C1 segment of cervical spinal cord (tissue), 14 donors: ENCODE measurements around the gene GRM7.
A peak's percentile ranks its signal among the peaks of the same experiment; 100 is the strongest.

Source experiments
- DNase-seq, 14 donors: peaks; one replicate each; lab custom pipeline; 2025; lab: John Stamatoyannopoulos, UW

The GRM7 gene

GRCh38 chr3:7241584-7242302 is 380.8 kb downstream of the GRM7 start:
- DNase-seq, result no peak

GRCh38 chr3:7242303-7242635 is 381.4 kb downstream of the GRM7 start:
- DNase-seq, result no peak

DNA sequence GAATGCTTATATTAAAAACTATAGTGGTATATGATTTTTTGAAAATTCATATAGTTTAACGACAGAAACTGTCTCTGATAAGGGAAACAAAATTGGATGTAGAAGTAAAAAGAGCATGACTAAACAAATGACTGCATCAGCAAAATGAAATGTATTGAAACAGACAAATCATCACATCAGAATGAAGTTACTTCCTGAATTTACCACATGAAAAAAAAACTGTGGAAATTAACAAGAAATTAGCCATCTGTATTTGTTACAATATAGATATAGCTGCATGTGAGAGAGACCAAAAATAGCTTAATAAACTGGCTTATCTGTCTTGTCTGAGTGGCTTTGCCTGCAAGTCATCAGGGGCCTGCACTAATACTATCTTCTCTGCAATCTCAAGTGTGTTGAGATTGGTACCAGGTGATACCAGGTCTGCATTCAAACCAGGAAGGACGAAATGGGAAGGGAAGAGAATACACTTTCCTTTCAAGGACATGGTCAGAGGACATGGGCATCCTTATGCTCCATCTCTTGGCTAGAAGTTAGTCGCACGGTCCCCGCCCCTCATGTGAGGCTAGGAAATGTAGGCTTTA is 388.7 kb downstream of the GRM7 start:
- DNase-seq, result no peak

DNA sequence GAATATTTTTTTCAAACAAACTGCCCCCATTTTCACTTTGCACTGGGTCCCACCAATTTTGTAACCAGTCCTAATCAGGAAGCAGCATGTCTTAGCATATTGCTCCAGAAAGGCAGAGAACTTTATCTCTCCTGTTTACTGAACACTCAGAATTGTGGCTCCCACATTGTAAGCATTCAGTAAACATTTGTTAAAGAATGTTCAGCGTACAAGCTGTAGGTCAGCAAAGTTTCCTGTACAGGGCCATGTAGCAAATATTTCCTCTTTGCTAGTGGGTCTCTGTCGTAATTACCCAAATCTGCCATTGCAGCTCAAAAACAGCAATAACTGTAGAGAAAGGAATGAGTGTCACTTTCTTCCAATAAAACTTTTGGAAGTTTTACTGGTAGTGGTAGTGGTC is 393.3 kb downstream of the GRM7 start:
- DNase-seq, result no peak

- DNase-seq, result no peak
These were observed 400.1 kb downstream of the GRM7 start for GRCh38 chr3:7260975-7261374.

DNA sequence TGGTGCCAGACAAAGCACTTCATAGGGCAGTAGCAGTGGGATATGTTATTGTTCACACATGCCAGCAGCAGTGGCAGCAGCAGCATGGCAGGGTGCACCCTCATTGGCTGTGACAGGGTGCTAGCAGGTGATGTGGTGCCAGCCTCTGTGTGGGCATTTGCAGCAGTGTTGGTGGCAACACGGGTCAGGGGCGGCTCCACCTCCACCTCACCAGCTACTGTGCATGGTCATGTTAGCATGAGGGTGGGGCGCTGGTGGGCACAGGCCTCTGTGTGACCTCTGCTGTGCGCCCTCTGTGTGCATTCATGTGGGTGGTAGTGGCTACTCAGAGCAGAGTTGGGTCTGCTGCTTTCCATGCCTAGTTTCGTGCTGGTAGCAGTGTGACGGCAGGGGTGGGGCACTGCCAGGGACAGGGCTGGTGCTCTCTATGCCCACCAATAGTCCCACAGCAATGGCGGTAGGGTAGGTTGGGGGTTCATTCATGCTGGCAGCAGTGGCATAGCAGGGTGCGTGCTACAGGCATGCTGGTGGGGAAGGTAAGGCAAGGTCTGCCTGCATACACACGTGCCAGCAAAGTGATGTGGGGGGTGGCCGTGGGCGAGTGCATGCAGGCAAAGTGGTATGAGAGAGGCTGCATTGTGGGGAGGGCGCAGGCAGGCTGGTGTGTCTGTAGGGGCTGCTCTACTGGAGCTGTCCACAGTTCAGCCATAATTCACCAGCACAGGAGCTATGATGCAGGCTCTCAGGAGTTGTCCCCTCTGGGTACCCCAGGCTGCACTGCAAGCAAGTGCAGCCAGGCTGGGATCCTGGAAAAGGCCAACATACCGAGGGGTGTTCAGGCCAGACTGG is 402.7 kb downstream of the GRM7 start:
- DNase-seq, result no peak

DNA sequence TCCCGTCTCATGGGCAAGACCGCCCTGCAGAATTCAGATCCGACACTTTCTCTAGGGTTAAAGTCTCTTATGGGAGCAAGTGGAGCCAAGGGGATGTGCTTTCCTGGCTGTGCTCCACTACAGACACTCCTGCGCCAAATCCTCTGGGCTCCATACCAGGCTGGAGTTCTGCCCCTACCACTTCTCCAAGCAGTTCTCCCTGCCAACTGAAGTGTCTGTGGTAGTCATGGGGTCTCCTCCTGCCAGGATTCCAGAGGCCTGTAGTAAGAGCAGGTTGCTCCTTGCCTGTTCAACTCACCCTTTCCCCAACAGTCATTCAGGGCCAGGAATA is 403.2 kb downstream of the GRM7 start:
- peak in 4 of 14 donors; percentile 3 to 17 (median 14) for DNase-seq

DNA sequence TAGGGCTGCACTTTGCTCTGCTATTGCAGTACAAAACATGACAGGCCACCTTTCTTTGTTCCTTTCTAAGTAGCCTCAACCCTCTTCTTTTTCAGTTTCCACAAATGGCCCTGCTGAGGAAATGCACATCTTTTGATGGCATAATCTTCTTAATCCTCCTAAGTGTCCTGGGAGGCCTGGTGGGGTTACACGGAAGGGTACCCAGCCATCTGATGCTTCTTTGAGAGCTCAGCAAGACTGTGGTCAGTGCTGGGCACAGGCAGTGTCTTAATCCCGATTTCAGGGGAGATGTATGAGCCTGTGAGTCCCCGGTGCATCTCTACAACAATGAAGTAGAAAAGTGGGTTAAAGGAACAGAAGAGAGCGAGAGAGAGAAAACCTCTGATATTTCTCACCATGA is 404.8 kb downstream of the GRM7 start:
- DNase-seq, result no peak

DNA sequence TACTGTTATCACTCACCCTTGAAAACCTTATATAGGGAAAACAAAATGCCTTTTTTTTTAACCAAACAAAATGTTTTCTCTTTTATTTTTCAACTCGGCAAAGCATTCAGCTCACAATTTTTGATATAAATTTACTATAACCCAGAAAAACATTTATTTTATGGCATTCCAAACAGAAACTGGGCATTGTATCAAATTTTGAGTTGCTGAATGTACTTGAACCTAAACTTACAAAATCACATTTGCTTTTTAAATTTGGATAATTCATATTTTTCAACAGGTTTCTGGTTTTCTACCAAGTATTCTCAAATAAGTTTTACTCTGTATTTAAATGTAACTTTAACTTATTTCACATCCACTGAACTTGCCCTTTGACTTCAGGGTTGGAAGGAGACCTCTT is 405.6 kb downstream of the GRM7 start:
- no peak for DNase-seq

GRCh38 chr3:7270731-7271130 is 409.8 kb downstream of the GRM7 start:
- DNase-seq, result no peak

DNA sequence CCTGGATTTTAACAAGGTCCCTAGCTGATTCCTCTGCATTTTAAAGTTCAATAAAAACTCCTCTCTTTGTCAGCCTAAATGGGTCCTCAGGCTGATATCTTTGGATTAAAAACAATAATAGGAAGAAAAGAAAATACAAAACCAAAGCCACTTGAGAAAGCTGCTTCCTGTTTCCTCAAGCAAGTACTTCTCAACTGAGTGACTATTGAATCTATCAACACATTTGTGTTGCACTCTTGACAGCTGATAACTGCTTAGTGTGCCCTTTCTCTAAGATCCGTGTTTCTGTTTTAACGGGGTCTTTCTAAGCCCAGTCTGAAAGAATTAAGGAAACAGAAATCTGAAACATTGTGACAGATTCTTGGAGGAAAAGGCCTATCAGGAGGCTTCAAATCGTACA is 410.7 kb downstream of the GRM7 start:
- DNase-seq, result no peak

DNA sequence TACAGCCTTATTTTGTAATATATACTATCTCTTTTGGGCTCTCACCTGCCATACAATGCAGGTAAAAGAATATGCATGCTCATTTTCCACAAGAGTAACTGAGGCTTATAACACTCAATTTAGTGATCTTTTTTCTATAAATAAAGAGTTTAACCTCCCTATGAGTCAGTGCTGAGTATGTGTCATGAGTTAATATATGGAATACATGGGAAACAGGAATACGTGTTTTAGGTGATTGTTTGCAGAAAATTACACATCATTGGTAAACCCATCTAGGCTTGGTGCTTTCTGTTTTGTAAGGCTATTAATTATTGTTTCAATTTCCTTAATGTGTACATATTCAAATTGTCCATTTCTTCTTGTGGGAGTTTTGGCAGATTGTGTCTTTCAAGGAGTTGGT is 411.3 kb downstream of the GRM7 start:
- DNase-seq, result no peak

GRCh38 chr3:7275396-7275795 is 414.5 kb downstream of the GRM7 start:
- no peak for DNase-seq

DNA sequence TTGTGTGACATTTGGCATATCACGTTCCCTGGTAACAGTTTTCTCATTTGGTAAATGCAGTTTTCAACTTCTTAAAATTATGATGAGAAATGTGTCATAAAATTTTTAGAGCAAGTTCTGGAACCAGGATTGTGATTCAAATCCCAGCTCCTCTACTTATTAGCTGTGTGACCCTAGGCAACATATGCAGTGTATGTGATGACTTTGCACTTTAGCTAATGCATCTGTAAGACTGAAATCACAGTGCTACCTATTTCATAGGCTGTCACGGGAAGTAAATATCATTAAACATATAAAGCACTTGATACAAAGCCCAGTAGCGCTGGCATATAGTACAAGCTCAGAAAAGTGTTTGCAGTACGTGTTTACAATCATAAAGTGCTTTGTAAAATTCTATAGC is 419.4 kb downstream of the GRM7 start:
- DNase-seq, result no peak

- no peak for DNase-seq
These were observed 422.1 kb downstream of the GRM7 start for GRCh38 chr3:7282988-7283387.

DNA sequence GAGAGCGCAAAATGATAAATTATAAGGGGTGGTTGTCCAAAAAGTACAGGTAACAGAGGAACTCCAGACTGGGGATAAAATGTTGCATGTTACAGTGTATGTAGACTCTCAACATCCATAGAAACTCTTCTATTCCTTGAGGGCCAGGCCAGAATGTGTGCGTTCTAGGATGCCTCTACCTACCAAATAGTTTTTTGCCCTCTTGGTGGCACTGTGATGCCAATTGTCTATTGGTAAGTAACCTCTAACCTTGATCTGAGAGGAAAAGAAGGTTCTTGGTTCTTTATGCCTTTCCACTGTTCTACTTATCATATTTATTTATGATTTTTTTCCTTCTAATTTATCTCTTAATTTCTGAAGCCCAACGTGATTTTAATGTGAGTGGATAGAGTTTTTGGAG is 424.6 kb downstream of the GRM7 start:
- DNase-seq, result no peak

DNA sequence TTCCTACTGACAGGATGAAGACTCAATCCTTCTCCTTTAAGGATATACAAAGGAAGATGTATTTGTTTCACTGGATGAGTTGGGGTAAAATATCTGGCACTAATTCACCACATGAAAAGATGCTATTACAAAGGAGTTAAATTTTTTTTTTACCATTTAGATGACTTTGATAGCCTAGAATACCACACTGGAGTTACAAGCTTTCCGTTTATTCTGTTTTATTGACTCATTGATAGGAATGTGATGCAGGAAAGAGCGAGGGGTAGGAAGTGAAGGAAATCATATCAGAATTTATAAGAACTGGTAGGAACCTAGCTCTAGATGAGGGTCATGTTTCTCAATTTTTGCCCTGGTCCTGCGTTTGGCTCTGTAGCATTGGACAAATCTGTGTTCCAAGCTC is 427.2 kb downstream of the GRM7 start:
- no peak for DNase-seq

DNA sequence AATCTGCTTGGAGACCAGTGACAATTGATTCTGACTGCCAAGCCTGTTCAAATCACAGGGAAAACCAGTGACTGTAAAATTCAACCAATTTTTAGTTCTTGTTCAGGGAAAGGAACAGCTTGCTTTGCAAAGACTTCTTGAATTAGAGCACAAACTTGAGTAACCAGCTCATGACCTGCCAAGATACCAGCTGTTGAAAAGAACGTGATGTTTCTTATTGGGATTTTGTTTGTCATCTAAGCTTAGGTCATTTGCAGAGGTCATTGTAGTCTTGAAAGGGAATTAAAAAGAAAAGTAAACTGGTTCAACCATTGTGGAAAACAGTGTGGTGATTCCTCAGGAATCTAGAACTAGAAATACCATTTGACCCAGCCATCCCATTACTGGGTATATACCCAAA is 428.2 kb downstream of the GRM7 start:
- DNase-seq, result no peak

GRCh38 chr3:7290077-7290825 is 429.3 kb downstream of the GRM7 start:
- no peak for DNase-seq

- DNase-seq, result no peak
These were observed 431.4 kb downstream of the GRM7 start for GRCh38 chr3:7292362-7292761.

- DNase-seq, result no peak
These were observed 432.4 kb downstream of the GRM7 start for GRCh38 chr3:7293286-7293685.

DNA sequence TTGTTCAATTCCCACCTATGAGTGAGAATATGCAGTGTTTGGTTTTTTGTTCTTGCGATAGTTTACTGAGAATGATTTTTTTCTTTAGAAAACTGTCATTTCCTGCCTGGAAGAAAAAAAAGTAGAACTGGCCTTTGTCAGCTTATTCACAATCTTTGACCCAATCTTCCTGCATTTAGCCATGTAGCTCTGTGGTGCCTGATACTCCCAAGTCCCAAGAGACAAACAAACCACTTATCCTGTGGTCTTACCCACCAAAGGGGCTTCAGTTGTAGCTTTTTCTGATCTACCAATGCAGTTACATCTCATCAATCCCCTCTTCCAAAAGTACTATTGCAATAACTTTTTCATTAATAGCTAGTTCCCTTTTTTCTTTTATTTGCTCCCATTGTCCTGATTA is 444.6 kb downstream of the GRM7 start:
- DNase-seq, result no peak
